AG09319 (cell line): ENCODE measurements around the gene ZNF292.
"Not testable (repeated sequence)": the region's sequence is repeated elsewhere in the genome, so short reads cannot be mapped to it uniquely, and the experiment has no call there.

Source experiments
- DNase-seq: peaks from one replicate; pipeline ENCODE4 v3.0.0-alpha.2; 2010; ENCODE audit warnings: low read depth; ENCODE audit errors: extremely low read depth
- TF ChIP-seq, protein P1 (sequence below): IDR thresholded peaks from 2 replicates; pipeline ENCODE4 v1.5.1; 2011; ENCODE audit warnings: low read depth, mild to moderate bottlenecking, inconsistent platforms, low read length, moderate library complexity

The ZNF292 gene

DNA sequence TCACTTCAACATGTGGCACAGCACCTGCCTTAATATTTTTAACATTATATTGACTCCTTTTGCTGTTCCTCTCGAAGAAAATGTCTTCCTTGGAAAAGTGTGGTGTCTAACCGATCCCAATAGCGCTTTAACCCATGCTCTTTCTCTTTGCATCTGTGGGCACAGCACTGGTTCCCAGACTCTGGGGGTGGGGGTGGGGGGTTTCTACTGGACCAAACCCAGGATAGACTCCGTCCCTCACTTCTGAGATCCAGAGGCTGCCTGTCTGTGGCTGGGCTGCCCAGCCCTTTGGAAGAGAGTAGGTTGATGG is 3.9 kb upstream of the ZNF292 start:
- DNase-seq, result no peak
- TF ChIP-seq, protein P1, sequence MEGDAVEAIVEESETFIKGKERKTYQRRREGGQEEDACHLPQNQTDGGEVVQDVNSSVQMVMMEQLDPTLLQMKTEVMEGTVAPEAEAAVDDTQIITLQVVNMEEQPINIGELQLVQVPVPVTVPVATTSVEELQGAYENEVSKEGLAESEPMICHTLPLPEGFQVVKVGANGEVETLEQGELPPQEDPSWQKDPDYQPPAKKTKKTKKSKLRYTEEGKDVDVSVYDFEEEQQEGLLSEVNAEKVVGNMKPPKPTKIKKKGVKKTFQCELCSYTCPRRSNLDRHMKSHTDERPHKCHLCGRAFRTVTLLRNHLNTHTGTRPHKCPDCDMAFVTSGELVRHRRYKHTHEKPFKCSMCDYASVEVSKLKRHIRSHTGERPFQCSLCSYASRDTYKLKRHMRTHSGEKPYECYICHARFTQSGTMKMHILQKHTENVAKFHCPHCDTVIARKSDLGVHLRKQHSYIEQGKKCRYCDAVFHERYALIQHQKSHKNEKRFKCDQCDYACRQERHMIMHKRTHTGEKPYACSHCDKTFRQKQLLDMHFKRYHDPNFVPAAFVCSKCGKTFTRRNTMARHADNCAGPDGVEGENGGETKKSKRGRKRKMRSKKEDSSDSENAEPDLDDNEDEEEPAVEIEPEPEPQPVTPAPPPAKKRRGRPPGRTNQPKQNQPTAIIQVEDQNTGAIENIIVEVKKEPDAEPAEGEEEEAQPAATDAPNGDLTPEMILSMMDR, result no peak

GRCh38 chr6:87151781-87152525 is 3.4 kb upstream of the ZNF292 start:
- TF ChIP-seq, protein P1, result no peak; the same call in 1 of the 2 replicates
- DNase-seq, result no peak

DNA sequence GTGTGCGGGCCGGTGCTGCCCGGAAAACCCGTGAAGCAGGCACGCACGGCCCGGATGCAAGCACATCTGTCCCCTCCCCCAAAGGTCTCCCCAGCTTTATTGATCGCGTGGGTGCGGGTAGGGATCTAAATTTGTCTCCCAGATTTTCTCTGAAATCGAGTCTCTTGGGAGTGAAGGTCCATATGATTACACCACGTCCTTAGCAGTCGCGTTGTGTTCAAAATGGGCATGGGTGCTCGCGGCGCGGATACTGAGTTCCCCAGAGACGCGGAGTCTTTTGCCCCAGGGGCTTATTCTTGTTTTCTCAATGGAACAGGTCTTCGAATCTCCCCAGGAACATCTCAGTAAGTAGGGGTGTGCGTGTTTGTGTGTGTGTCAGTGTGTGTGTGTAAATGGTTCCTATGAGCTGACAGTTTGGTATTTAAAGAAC is 2.8 kb upstream of the ZNF292 start:
- TF ChIP-seq, protein P1, result no peak
- DNase-seq, result no peak

GRCh38 chr6:87154641-87154992 is 748 bp upstream of the ZNF292 start:
- DNase-seq, result no peak
- TF ChIP-seq, protein P1, result no peak

- DNase-seq, result no peak
- TF ChIP-seq, protein P1, result no peak
Observed at GRCh38 chr6:87155842-87156815, 764 bp downstream of the ZNF292 start.

GRCh38 chr6:87157596-87157995 is 2.2 kb downstream of the ZNF292 start:
- not testable (repeated sequence) for DNase-seq

DNA sequence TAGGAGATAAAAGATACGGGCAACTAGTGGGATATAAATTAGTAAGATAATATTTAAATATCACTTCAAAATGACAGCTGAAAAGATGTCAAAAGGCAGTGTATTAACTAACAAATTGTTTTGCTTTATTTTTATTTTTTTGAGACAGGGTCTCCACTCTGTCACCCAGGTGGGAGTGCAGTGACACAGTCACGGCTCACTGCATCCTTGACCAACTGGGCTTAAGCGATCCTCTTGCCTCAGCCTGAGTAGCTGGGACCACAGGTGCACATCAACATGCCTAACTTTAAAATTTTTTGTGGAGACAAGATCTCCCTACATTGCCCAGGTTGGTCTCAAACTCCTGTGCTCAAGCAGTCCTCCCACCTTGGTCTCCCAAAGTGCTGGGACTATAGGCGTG is 5.9 kb downstream of the ZNF292 start:
- TF ChIP-seq, protein P1, result no peak
- no peak for DNase-seq
